ENCODE data around the gene HBG1.
"Not testable (repeated sequence)": the region's sequence is repeated elsewhere in the genome, so short reads cannot be mapped to it uniquely, and the experiment has no call there.

HBG1 gene

DNA sequence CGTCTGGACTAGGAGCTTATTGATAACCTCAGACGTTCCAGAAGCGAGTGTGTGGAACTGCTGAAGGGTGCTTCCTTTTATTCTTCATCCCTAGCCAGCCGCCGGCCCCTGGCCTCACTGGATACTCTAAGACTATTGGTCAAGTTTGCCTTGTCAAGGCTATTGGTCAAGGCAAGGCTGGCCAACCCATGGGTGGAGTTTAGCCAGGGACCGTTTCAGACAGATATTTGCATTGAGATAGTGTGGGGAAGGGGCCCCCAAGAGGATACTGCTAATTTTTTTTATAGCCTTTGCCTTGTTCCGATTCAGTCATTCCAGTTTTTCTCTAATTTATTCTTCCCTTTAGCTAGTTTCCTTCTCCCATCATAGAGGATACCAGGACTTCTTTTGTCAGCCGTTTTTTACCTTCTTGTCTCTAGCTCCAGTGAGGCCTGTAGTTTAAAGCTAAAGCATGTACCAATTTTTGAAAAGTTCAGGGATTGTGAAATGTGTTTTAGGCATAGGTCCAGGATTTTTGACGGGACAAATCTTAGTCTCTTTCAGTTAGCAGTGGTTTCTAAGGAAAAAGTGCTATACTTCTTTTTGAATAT is at the start of gene HBG1:
TSS of gene HBG1 (minus strand) at position 51 of the 590 bp plus-strand sequence. CDS start 53 bp downstream, outside the sequence.
- not testable (repeated sequence) for H3K27ac ChIP-seq

DNA sequence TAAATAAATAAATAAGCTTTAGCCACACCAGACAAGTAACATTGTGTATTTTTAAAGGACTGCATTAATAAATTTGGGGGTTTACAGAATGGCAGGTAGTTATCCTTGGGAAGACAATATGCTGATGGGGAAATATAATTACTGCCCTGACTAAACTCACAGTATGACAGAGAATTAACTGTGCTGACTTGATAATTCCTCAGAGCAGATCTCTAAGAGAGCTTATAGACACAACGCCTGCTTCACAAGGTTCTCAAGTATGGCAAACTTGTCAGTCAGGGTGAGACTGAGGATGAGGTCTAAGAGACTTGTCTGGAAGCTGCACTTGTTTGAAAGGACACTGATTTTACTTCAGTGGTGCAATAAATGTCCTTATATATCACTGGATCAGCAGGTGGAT is 48.8 kb upstream of the HBG1 start:
- TF ChIP-seq ZFX (IDR thresholded peaks at IDR 0.05): no peak
- TF ChIP-seq, protein P1, sequence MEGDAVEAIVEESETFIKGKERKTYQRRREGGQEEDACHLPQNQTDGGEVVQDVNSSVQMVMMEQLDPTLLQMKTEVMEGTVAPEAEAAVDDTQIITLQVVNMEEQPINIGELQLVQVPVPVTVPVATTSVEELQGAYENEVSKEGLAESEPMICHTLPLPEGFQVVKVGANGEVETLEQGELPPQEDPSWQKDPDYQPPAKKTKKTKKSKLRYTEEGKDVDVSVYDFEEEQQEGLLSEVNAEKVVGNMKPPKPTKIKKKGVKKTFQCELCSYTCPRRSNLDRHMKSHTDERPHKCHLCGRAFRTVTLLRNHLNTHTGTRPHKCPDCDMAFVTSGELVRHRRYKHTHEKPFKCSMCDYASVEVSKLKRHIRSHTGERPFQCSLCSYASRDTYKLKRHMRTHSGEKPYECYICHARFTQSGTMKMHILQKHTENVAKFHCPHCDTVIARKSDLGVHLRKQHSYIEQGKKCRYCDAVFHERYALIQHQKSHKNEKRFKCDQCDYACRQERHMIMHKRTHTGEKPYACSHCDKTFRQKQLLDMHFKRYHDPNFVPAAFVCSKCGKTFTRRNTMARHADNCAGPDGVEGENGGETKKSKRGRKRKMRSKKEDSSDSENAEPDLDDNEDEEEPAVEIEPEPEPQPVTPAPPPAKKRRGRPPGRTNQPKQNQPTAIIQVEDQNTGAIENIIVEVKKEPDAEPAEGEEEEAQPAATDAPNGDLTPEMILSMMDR (conservative IDR thresholded peaks at IDR 0.05): no peak
- H3K27ac ChIP-seq: no peak overlapping the region

DNA sequence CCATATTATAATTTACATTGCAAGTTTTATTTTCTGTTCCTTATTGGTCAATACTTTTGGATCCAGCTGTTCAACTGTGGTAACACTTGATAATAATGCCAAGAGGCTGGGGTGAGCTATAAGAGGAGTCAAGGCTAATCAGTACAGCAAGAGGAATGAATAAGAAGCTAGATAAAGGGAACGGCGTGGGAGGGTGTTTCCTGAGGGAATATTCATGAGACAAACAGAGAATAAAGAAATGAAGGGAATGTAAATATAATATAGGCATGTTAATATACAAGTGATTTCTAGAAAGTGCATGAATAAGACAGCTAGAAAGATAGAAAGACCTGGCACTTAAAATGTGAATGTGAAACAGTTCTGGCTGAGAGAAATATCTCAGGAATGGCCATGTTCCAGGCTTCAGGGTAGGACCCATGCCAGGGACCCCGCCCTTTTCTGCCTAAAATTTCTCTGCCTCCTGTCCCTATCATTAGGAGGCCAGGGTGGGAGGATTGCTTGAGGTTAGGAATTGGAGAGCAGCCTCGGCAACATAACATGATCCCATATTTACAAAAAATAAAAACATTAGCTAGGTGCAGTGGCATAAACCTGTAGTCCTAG is 48.2 kb upstream of the HBG1 start:
- TF ChIP-seq, protein P1 (conservative IDR thresholded peaks at IDR 0.05): no peak
- no peak for TF ChIP-seq ZFX (IDR thresholded peaks at IDR 0.05)

GRCh38 chr11:5294342-5294995 is 44.8 kb upstream of the HBG1 start:
- H3K27ac ChIP-seq: not testable (repeated sequence)

More for the DNA sequence above, 48.2 kb upstream of the HBG1 start:
- H3K27ac ChIP-seq: no peak overlapping the region

DNA sequence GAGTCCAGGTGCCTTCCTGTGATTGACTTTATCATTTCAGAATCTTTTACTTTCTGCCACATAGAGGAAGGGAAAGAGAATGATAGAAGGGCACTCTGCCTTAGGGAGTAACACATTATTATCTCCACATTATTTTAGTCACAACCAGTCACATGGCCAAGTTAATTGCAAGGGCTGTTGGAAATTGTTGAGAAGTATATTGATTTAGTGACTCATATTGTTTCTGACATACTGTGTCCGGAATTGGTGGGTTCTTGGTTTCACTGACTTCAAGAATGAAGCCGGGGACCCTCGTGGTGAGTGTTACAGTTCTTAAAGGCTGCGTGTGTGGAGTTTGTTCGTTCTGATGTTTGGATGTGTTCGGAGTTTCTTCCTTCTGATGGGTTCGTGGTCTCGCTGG is 43.4 kb upstream of the HBG1 start:
- H3K27ac ChIP-seq: no peak overlapping the region
- TF ChIP-seq ZFX (IDR thresholded peaks at IDR 0.05): no peak
- TF ChIP-seq, protein P1 (conservative IDR thresholded peaks at IDR 0.05): no peak

- no peak overlapping the region for H3K27ac ChIP-seq
- no peak for TF ChIP-seq ZFX (IDR thresholded peaks at IDR 0.05)
- TF ChIP-seq, protein P1 (conservative IDR thresholded peaks at IDR 0.05): peak; percentile 78
Observed at GRCh38 chr11:5291207-5291838, 41.7 kb upstream of the HBG1 start.

DNA sequence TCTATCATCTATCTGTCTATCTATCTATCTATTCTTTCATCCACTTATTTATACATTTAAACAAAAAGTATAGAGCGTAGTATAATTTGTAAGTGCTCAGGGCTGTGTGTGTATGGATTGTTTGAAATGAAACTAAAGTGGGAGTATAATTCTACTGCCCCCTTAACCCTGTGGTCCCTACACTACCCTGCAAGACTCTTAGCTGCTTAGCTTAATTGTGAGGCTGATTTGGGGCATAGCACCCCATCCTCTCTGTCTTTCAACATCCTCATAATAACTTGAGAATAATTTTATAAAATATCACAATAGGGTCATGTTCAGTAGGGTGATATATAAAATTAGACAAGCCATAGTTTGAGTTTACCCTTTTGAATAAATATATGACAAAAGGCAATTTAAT is 40.4 kb upstream of the HBG1 start:
- TF ChIP-seq, protein P1 (conservative IDR thresholded peaks at IDR 0.05): no peak
- no peak for TF ChIP-seq ZFX (IDR thresholded peaks at IDR 0.05)
- no peak overlapping the region for H3K27ac ChIP-seq

DNA sequence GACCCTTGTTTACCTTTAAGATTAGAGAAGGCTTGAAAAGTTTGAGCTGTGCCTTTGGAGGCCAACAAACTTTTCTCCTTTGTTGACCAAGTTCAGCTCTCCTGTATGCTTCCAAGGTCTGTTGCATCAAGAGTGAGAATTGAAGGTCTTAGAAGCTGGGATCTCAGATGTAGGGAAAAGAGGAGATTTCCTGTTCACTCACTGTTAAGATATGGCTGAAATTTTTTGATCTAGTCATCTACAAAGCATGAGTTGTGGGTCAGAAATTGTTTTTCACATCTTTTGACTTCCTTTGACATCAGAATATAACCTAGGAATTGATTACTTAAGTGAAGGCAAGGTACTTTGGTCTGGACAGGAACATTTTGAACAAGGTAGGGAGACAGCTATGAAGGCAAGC is 40.0 kb upstream of the HBG1 start:
- TF ChIP-seq, protein P1 (conservative IDR thresholded peaks at IDR 0.05): no peak
- no peak for TF ChIP-seq ZFX (IDR thresholded peaks at IDR 0.05)
- no peak overlapping the region for H3K27ac ChIP-seq

Measured in C4-2B (cell line).